ENCODE results near the gene CLEC6A.

DNA sequence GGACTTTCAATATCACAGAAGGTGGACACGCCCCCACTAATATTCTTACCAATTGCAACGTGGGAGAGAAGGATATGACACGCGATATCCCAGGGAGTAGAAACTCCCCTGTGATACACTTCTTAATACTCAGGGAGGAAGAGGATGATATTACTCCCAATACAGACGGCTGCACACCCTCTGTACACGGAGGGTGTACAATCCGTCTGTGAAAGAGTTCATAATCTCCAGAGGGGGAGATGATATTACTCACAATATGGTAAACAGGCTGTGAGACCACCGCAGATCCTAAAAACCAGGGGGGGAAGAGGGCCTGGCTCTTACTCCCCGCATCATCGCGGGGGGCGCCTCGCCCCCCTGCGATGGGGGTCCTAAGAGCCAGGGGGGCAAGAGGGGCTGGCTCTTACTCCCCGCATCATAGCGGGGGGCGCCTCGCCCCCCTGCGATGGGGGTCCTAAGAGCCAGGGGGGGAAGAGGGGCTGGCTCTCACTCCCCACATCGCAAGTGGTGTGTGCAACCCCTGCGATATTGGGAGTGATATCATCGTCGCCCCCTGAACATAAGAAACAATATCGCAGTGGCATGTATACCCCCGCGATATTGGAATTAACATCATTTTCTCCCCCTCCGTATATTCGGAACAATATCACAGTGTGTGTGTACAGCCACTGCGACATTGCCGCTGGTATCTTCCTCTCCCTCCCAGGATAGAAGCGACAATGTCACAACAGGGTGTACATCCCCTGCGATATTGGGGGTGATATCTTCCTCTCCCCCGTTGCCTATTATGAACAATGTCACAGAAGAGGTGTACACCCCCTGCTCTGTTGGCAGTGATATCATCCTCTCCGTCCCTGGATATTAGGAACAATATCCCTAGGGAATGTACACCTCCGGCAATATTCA, 8.9 kb upstream of the CLEC6A start:
- TF ChIP-seq, protein P1, sequence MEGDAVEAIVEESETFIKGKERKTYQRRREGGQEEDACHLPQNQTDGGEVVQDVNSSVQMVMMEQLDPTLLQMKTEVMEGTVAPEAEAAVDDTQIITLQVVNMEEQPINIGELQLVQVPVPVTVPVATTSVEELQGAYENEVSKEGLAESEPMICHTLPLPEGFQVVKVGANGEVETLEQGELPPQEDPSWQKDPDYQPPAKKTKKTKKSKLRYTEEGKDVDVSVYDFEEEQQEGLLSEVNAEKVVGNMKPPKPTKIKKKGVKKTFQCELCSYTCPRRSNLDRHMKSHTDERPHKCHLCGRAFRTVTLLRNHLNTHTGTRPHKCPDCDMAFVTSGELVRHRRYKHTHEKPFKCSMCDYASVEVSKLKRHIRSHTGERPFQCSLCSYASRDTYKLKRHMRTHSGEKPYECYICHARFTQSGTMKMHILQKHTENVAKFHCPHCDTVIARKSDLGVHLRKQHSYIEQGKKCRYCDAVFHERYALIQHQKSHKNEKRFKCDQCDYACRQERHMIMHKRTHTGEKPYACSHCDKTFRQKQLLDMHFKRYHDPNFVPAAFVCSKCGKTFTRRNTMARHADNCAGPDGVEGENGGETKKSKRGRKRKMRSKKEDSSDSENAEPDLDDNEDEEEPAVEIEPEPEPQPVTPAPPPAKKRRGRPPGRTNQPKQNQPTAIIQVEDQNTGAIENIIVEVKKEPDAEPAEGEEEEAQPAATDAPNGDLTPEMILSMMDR (conservative IDR thresholded peaks at IDR 0.05; ENCODE audit: low read depth, low read length), result no peak
- no peak for TF ChIP-seq EZH2phosphoT487 (IDR thresholded peaks at IDR 0.05; ENCODE audit: borderline replicate concordance, low read length)

Measured in PC-3 (cell line).